Measurements from ENCODE around the gene LEMD3.

- TF ChIP-seq CTCF (IDR thresholded peaks at IDR 0.05), result no peak
- TF ChIP-seq POLR2A (IDR thresholded peaks at IDR 0.05), result no peak
These were observed 12.8 kb downstream of the LEMD3 start for GRCh38 chr12:65182012-65182739.

Measured in prostate gland (tissue), 2 donors.